ENCODE measurements around the gene NLRP3. TPM values are rescaled to one million over a fixed set of nuclear protein-coding genes. Genes with fewer than 3 reads are reported as not detected.

NLRP3 gene
- total and polyA plus RNA-seq, 9 of the 15 experiments (the other 6 are each of a cell fraction or from before 2014, with no cell fraction given) = not detected

GRCh38 chr1:247448107-247448791 is 32.3 kb downstream of the NLRP3 start (continued):
- TF ChIP-seq JUN (IDR thresholded peaks at IDR 0.05; ENCODE audit: borderline replicate concordance, low read depth, low read length) (no peak), JUN (CRISPR knock-in tag; IDR thresholded peaks at IDR 0.05; ENCODE audit: borderline replicate concordance) (no peak), HCFC1 (IDR thresholded peaks at IDR 0.05; ENCODE audit: low read depth, low read length) (peak; percentile 83), GTF2E2 (tag; IDR thresholded peaks at IDR 0.05) (no peak), POLR2B (IDR thresholded peaks at IDR 0.05; ENCODE audit: low read depth, partially characterized antibody) (no peak), CBFA2T2 (conservative IDR thresholded peaks at IDR 0.05) (no peak), U2AF2 (optimal IDR thresholded peaks at IDR 0.05; ENCODE audit: low read depth, low read length) (no peak), CREB1 (IDR thresholded peaks at IDR 0.05) (no peak), CREB1 (CRISPR knock-in tag; IDR thresholded peaks at IDR 0.05) (0 out of 2 replicates have a peak, but pooled peaks have one; percentile 23), DPF2 (IDR thresholded peaks at IDR 0.05) (no peak), ZNF589 (CRISPR knock-in tag; IDR thresholded peaks at IDR 0.05; ENCODE audit: low read depth) (no peak), ZKSCAN8 (CRISPR knock-in tag; IDR thresholded peaks at IDR 0.05) (no peak), HNRNPK (IDR thresholded peaks at IDR 0.05; ENCODE audit: low read depth, low read length, poor library complexity, severe bottlenecking) (no peak), ZNF436 (CRISPR knock-in tag; IDR thresholded peaks at IDR 0.05) (no peak), TCF3 (CRISPR knock-in tag; IDR thresholded peaks at IDR 0.05) (no peak), XRCC4 (IDR thresholded peaks at IDR 0.05; ENCODE audit: extremely low read depth, insufficient read depth, insufficient read length) (no peak), ZNF764 (CRISPR knock-in tag; IDR thresholded peaks at IDR 0.05; ENCODE audit: low read depth) (no peak), BCLAF1 (IDR thresholded peaks at IDR 0.05; ENCODE audit: borderline replicate concordance in 1 of 2, control insufficient read depth in 1 of 2, low read depth in 2 of 2, low read length in 1 of 2) (no peak), E2F8 (IDR thresholded peaks at IDR 0.05; ENCODE audit: low read depth, partially characterized antibody) (no peak), HEY1 (CRISPR knock-in tag; IDR thresholded peaks at IDR 0.05; ENCODE audit: borderline replicate concordance) (no peak), L3MBTL2 (IDR thresholded peaks at IDR 0.05) (peak; percentile 23; the same call in 1 of the 2 replicates), PHB2 (IDR thresholded peaks at IDR 0.05; ENCODE audit: low read depth) (no peak)

Measured in K562 (cell line).